B cell (primary cell): ENCODE measurements around the gene SPTBN1.

Experiments
- EZH2 ChIP-seq: IDR thresholded peaks from 2 replicates; pipeline ENCODE4 v1.6.1; 2012; ENCODE audit warnings: borderline replicate concordance, low read depth, mild to moderate bottlenecking, moderate library complexity, low read length; ENCODE audit not compliant: insufficient read depth, poor library complexity, severe bottlenecking
- TF ChIP-seq, protein P1 (sequence below): fragments of 200-600 bp; IDR thresholded peaks from one replicate; pipeline ENCODE4 v1.8.0; 2022; ENCODE audit warnings: antibody characterized with exemption, mild to moderate bottlenecking

GRCh38 chr2:54535599-54536195, 79.6 kb downstream of the SPTBN1 start:
- TF ChIP-seq, protein P1, sequence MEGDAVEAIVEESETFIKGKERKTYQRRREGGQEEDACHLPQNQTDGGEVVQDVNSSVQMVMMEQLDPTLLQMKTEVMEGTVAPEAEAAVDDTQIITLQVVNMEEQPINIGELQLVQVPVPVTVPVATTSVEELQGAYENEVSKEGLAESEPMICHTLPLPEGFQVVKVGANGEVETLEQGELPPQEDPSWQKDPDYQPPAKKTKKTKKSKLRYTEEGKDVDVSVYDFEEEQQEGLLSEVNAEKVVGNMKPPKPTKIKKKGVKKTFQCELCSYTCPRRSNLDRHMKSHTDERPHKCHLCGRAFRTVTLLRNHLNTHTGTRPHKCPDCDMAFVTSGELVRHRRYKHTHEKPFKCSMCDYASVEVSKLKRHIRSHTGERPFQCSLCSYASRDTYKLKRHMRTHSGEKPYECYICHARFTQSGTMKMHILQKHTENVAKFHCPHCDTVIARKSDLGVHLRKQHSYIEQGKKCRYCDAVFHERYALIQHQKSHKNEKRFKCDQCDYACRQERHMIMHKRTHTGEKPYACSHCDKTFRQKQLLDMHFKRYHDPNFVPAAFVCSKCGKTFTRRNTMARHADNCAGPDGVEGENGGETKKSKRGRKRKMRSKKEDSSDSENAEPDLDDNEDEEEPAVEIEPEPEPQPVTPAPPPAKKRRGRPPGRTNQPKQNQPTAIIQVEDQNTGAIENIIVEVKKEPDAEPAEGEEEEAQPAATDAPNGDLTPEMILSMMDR: no peak
- no peak for TF ChIP-seq EZH2
